GM18507 (cell line): Measurements from ENCODE around the gene ABCC10.
"Not testable (repeated sequence)": the region's sequence is repeated elsewhere in the genome, so short reads cannot be mapped to it uniquely, and the experiment has no call there.

Experiments used
- DNase-seq: peaks from one replicate; pipeline ENCODE4 v3.0.0; 2011; ENCODE audit warnings: low read depth; ENCODE audit not compliant: insufficient read length; ENCODE audit errors: extremely low spot score
- FAIRE-seq: peaks from 2 replicates; lab custom pipeline; 2011; peaks lifted over from hg19 to GRCh38; lab: Jason Lieb, UNC

The ABCC10 gene

DNA sequence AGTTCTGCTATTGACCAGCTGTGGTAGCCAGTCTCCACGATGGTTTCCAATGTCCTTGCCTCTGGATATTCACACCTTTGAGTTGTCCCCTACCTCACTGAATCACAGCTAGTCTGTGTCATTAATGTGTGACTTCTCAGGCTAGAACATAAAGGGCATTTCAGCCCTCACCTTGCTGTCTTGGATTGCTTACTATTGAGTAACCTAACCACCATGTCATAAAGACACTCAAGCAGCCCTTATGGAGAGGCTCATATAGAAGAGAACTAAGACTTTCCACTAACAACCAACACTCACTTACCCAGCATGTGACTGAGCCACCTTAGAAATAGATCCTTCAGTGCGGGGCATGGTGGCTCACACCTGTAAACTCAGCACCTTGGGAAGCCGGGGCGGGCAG lies 19.1 kb upstream of the ABCC10 start:
- DNase-seq (no peak), FAIRE-seq (no peak)

DNA sequence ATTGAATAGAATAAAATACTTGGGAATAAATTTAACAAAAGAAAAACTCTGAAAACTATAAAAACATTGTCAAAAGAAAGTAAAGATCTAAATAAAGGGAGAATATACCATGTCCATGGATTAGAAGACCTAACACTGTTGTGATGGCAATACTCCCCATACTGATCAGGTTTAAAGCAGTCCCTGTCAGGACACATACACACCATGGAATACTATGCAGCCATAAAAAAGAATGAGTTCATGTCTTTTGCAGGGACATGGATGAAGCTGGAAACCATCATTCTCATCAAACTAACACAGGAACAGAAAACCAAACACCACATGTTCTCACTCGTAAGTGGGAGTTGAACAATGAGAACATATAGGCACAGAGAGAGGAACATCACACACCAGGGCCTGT lies 16.6 kb upstream of the ABCC10 start:
- DNase-seq, FAIRE-seq: not testable (repeated sequence)

DNA sequence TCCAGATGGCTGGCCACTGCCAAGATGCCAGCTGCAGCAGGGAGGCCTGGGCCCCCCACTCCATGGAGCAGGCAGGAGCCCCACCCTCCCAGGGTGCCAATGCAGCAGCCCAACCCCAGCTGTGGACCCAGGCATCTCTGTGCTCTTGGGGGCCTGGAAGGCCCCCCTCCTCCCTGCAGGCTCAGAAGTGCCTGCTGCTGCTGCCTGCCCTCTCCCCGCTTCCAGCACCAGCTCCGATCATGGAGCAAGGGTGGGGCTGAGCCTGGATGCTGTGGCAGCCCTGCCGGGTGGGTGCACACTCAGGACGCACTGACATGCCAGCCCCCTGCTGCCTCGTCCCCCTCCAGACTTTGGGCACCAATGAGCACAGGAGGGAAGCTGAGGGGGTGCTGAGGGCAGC lies 14.8 kb upstream of the ABCC10 start:
- no peak for FAIRE-seq
- DNase-seq, result no peak

GRCh38 chr6:43413002-43413401 lies 14.3 kb upstream of the ABCC10 start:
- FAIRE-seq, result no peak
- DNase-seq, result no peak

DNA sequence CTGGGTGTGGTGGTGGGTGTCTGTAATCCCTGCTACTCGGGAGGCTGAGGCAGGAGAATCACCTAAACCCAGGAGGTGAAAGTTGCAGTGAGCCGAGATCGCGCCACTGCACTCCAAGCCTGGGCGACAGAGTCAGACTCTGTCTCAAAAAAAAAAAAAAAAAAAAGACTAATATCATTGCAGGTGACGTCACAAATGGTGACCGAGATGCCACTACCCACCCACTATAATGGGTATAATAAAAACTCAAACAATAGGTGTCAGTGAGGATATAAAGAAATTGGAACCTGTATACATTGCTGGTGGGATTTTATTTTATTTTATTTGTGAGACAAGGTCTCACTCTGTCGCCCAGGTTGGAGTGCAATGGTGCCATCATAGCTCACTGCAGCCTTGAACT lies 12.1 kb upstream of the ABCC10 start:
- not testable (repeated sequence) for FAIRE-seq, DNase-seq

DNA sequence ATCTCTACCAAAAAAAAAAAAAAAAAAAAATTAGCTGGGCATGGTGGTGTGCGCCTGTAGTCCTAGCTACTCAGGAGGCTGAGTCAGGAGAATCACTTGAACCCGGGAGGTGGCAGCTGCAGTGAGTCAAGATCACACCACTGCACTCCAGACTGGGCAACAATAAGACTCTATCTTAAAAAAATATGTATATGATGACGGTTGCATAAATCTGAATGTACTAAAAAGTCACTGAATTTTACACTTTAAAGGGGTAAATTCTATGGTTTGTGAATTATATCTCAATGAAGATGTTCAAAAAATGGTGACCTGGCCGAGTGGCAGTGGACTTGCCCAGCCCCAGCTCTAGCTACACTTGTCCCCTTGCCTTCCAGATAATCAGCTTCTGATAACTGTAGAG lies 10.4 kb upstream of the ABCC10 start:
- FAIRE-seq (no peak), DNase-seq (no peak)

GRCh38 chr6:43420012-43420709 lies 7.2 kb upstream of the ABCC10 start:
- DNase-seq (no peak), FAIRE-seq (no peak)

- DNase-seq (no peak), FAIRE-seq (no peak)
Observed at GRCh38 chr6:43421831-43422230, 5.5 kb upstream of the ABCC10 start.

GRCh38 chr6:43425083-43425482 lies 2.3 kb upstream of the ABCC10 start:
- not testable (repeated sequence) for FAIRE-seq

DNA sequence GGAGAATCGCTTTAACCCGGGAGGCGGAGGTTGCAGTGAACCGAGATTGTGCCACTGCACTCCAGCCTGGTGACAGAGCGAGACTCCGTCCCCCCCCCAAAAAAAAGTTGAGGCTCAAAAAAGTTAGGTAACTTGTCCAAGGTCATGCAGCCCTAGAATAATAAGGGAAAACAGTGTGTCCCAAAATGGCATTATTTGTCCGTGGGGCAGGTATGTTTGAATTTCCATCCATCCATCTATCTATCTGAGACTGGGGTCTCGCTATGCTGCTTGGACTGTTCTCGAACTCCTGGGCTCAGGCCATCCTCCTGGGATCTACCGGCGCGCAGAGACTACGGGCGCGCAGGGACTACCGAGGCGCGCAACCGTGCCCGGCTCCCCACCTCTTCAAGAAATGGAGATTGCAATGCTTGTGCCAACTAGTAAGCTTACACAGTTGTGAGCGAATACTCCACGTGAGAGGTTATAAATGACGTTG lies 374 bp upstream of the ABCC10 start:
- FAIRE-seq, result no peak

More at GRCh38 chr6:43425083-43425482, 2.3 kb upstream of the ABCC10 start:
- not testable (repeated sequence) for DNase-seq

GRCh38 chr6:43428112-43428570 lies 800 bp downstream of the ABCC10 start:
- FAIRE-seq (no peak), DNase-seq (no peak)

More for the DNA sequence above, 374 bp upstream of the ABCC10 start:
- DNase-seq, result no peak

DNA sequence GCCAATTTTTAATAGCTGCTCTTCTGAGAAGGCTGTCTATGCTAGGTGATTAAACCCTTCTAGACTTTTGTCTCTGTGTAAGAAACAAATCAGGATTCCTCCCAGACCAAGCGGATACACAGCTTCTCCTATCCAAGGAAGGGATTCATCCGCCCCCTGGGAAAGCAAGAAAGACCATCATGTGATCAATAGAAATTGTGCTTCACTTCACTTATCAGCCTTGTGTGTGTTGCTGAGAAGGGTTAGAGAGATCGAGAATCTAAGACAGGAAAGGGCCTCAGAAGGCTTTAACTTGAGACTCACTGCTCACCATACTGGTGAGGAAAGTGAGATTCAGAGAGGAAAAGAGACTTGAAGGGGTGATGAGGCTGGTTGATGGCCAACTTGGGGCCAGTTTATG lies 1.5 kb downstream of the ABCC10 start:
- no peak for DNase-seq
- no peak for FAIRE-seq

- no peak for DNase-seq
- FAIRE-seq, result no peak
Observed at GRCh38 chr6:43432009-43432945, 4.9 kb downstream of the ABCC10 start.

DNA sequence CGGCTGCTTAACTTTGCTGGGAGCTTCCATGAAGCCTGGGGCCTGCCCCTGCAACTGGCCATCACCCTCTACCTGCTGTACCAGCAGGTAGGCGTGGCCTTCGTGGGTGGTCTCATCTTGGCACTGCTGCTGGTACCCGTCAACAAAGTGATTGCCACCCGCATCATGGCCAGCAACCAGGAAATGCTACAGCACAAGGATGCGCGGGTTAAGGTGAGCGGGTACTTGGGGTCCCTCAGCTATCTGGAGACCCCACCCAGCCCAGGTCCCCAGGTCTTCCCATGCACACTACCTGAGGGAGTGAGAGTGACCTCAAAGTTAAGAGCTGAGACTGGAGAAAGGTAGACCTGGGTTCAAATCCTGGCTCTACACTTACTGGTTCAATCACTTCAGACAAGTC lies 5.8 kb downstream of the ABCC10 start:
- FAIRE-seq, result no peak
- no peak for DNase-seq

GRCh38 chr6:43434001-43434840 lies 6.9 kb downstream of the ABCC10 start:
- no peak for DNase-seq
- FAIRE-seq, result no peak

DNA sequence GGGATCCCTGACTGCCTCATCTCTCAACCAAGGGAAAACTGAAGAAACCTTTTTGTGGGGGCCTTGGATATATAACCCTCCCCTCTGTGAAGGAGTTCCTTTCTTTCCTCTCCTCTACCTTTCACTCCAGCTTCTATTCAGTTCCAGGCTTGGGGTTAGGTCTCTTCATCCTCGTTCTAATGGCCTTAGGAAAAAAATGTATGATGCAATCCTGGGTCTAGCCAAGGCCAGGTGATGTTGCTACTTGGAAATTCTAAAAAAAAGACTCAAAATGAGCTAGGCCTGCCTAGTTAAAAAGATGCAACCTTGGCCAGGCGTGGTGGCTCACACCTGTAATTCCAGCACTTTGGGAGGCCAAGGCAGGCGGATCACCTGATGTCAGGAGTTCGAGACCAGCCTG lies 7.6 kb downstream of the ABCC10 start:
- no peak for FAIRE-seq
- no peak for DNase-seq

GRCh38 chr6:43435682-43436437 lies 8.5 kb downstream of the ABCC10 start:
- FAIRE-seq, result no peak
- DNase-seq, result no peak

- FAIRE-seq (no peak), DNase-seq (no peak)
Observed at GRCh38 chr6:43436577-43437282, 9.4 kb downstream of the ABCC10 start.
